HEK293T (cell line): ENCODE measurements around the gene KCNQ5.

ENCODE experiments used
- ARNT ChIP-seq: fragments of 450-650 bp; IDR thresholded peaks from 2 replicates; pipeline ENCODE4 v1.6.1; 2017; ENCODE audit warnings: mild to moderate bottlenecking
- BHLHE40 ChIP-seq: fragments of 450-650 bp; IDR thresholded peaks from 2 replicates; pipeline ENCODE4 v1.6.1; 2016; ENCODE audit warnings: mild to moderate bottlenecking, moderate library complexity, borderline replicate concordance
- FOXK2 ChIP-seq: fragments of 450-650 bp; IDR thresholded peaks from 2 replicates; pipeline ENCODE4 v1.6.1; 2016; ENCODE audit warnings: mild to moderate bottlenecking
- HDGF ChIP-seq: fragments of 450-650 bp; IDR thresholded peaks from 2 replicates; pipeline ENCODE4 v1.6.1; 2017; ENCODE audit warnings: antibody characterized with exemption, borderline replicate concordance
- PKNOX1 ChIP-seq: fragments of 450-650 bp; IDR thresholded peaks from 2 replicates; pipeline ENCODE4 v1.6.1; 2016
- TARDBP ChIP-seq: fragments of 450-650 bp; IDR thresholded peaks from 2 replicates; pipeline ENCODE4 v1.6.1; 2016
- ZNF384 ChIP-seq: fragments of 450-650 bp; IDR thresholded peaks from 2 replicates; pipeline ENCODE4 v1.6.1; 2016

- no peak for TF ChIP-seq FOXK2
- TF ChIP-seq BHLHE40 = no peak
- TF ChIP-seq HDGF = no peak
- TF ChIP-seq ARNT = no peak
- TF ChIP-seq PKNOX1 = no peak
- TF ChIP-seq TARDBP = no peak
- TF ChIP-seq ZNF384 = no peak
These were observed 233.6 kb downstream of the KCNQ5 start for GRCh38 chr6:72855471-72855870.
